Thyroid gland (tissue), 4 donors: Measurements from ENCODE around the gene ZNF580. TPM values are rescaled to one million over a fixed set of nuclear protein-coding genes. Genes with fewer than 3 reads are reported as not detected.
A peak's percentile ranks its signal among the peaks of the same experiment; 100 is the strongest.

Source experiments
- DNase-seq, 2 donors: peaks; one replicate each; pipeline ENCODE4 v3.0.0-alpha.2; 2019
- H3K27ac ChIP-seq, 3 donors: fragments of 200-600 bp; sonication (generic); 1 replicate in 2 of 3; 2 replicates in 1 of 3; pipeline ENCODE4 v1.5.1; 2016 to 2019; ENCODE audit warnings: mild to moderate bottlenecking in 1 of 3, moderate library complexity in 1 of 3
- H3K27me3 ChIP-seq: fragments of 200-600 bp; sonication (generic); one replicate; pipeline ENCODE4 v1.5.1; 2019
- H3K36me3 ChIP-seq, 2 donors: fragments of 200-600 bp; sonication (generic); one replicate each; pipeline ENCODE4 v1.5.1; 2016 to 2019
- H3K4me1 ChIP-seq, 2 donors: fragments of 200-600 bp; sonication (generic); one replicate each; pipeline ENCODE4 v1.5.1; 2017 to 2019
- H3K4me3 ChIP-seq, 3 donors: fragments of 200-600 bp; sonication (generic); replicated peaks in 1 of 3; 1 replicate in 2 of 3; 2 replicates in 1 of 3; pipeline ENCODE4 v1.5.1; 2016; ENCODE audit warnings: mild to moderate bottlenecking in 1 of 3
- H3K9me3 ChIP-seq: fragments of 200-600 bp; sonication (generic); one replicate; pipeline ENCODE4 v1.5.1; 2017
- POLR2A ChIP-seq, 2 donors: fragments of 450-650 bp; IDR thresholded peaks; one replicate each; pipeline ENCODE4 v1.6.1; 2017; ENCODE audit warnings: antibody characterized with exemption in 2 of 2, mild to moderate bottlenecking in 2 of 2, moderate library complexity in 1 of 2
- WGBS, 2 donors: methylation state at CpG; one replicate each; pipeline ENCODE4 v1.1.5; 2017; 5-methylcytosine and 5-hydroxymethylcytosine counted together
- intact Hi-C: fragments of 100-400 bp; cut with DNase I; formaldehyde crosslinking; loops from one replicate; pipeline ENCODE4 v1.15.1; 2023
- total RNA-seq, 4 donors: library from RNA; depleted of rRNA; stranded (reverse); fragments of >200 nt; gene quantifications; one replicate each; pipeline ENCODE4 v1.2.3, GENCODE V29; 2016
- TF ChIP-seq, protein P1 (sequence below), 6 experiments: fragments of 200-600 bp in 3 of 6; fragments of 450-650 bp in 3 of 6; sonication (generic) in 3 of 6; IDR thresholded peaks; one replicate each; pipeline ENCODE4 v1.5.1; 2016 to 2019; ENCODE audit warnings: antibody characterized with exemption in 6 of 6, mild to moderate bottlenecking in 2 of 6, inconsistent platforms in 1 of 6, moderate library complexity in 1 of 6

ZNF580 gene
- total RNA-seq, 4 donors from 2014 or later = 29.9 to 61.1 (median 44.8) TPM

- WGBS, 2 donors = 0 to 1% methylated on average over 36 to 42 of the region's 52 CpGs
- TF ChIP-seq, protein P1, sequence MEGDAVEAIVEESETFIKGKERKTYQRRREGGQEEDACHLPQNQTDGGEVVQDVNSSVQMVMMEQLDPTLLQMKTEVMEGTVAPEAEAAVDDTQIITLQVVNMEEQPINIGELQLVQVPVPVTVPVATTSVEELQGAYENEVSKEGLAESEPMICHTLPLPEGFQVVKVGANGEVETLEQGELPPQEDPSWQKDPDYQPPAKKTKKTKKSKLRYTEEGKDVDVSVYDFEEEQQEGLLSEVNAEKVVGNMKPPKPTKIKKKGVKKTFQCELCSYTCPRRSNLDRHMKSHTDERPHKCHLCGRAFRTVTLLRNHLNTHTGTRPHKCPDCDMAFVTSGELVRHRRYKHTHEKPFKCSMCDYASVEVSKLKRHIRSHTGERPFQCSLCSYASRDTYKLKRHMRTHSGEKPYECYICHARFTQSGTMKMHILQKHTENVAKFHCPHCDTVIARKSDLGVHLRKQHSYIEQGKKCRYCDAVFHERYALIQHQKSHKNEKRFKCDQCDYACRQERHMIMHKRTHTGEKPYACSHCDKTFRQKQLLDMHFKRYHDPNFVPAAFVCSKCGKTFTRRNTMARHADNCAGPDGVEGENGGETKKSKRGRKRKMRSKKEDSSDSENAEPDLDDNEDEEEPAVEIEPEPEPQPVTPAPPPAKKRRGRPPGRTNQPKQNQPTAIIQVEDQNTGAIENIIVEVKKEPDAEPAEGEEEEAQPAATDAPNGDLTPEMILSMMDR (IDR thresholded peaks at IDR 0.05) = no peak
- TF ChIP-seq POLR2A (IDR thresholded peaks at IDR 0.05) = no peak
- intact Hi-C loops = loop anchor here (10.0 kb wide), 1 partner anchor 270 kb away; the partner anchor contains the start of genes RPL28 and TMEM238
- peak overlapping the region; percentile 94 to 99 (median 96) for H3K27ac ChIP-seq
- no peaks in the 10 kb centered on the region for H3K27me3 ChIP-seq
- peaks cover 0 to under 1% of the 10 kb centered on the region in 2 donors for H3K36me3 ChIP-seq
- H3K4me3 ChIP-seq = peak overlapping the region in 2 of 3 donors; percentile 27 to 76
- DNase-seq = peak; percentile 100
- peaks cover 37 to 42% of the 10 kb centered on the region in 2 donors for H3K4me1 ChIP-seq
- no peaks in the 10 kb centered on the region for H3K9me3 ChIP-seq
Measured at GRCh38 chr19:55654323-55654867, 13.6 kb downstream of the ZNF580 start.

DNA sequence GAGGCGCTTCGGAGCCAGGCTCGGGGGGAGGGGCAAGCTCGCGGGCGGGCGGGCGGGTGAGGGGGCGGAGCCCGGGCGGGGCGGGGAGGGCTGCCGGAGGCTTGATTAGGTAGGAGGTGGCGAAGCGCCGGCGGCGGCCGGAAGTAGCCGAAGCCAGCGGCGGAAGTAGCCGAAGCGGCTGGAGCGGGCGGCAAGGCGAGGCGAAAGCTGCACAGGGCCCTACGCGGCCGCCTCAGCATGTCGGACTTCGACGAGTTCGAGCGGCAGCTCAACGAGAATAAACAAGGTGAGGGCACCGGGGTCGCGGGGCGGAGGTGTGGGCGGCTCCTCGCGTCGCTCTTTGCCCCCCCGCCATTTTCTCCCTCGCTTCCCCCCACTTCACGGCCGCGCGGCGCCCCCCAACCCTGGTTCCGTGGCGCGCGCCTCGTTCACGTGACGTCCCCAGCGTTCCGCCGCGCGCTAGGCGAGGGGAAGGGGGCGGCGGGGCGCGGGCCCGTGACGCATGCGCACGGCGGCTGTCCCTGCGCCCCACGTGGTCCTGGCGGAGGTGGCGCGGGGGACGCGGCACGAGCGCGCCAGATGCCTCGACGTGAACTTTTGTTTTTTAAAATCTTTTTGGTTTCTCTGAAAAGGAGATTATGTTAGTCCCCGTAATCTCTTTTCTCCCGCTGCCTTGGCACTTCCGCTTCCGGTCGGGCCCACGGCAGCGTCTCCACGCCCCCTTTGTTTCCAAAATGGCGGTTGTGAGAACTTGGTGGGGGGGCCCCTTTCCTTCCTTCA is 14.3 kb downstream of the ZNF580 start, which contains the start of gene U2AF2:
Gene U2AF2 (plus strand): TSS at position 168 of the 780 bp plus-strand sequence. CDS start 70 bp downstream, at position 238.
- 0% methylated on average over 16 to 52 of the region's 95 CpGs for WGBS, 2 donors
- peaks cover 5 to 7% of the 10 kb centered on the region in 2 donors for H3K36me3 ChIP-seq
- TF ChIP-seq, protein P1 (IDR thresholded peaks at IDR 0.05) = peak in 2 of 6 experiments; percentile 4 to 15
- peak; percentile 14 to 71 for TF ChIP-seq POLR2A (IDR thresholded peaks at IDR 0.05)
- peak within 1 kb of the TSS; percentile 76 to 92 (median 91) for H3K4me3 ChIP-seq
- no peaks in the 10 kb centered on the region for H3K27me3 ChIP-seq
- intact Hi-C loops = loop anchor here (10.0 kb wide), 1 partner anchor 270 kb away; the partner anchor contains the start of genes RPL28 and TMEM238
- peak; percentile 94 to 95 for DNase-seq
- H3K4me1 ChIP-seq = peaks cover 37 to 46% of the 10 kb centered on the region in 2 donors
- no peaks in the 10 kb centered on the region for H3K9me3 ChIP-seq
- peak within 1 kb of the TSS; percentile 94 to 99 (median 96) for H3K27ac ChIP-seq

DNA sequence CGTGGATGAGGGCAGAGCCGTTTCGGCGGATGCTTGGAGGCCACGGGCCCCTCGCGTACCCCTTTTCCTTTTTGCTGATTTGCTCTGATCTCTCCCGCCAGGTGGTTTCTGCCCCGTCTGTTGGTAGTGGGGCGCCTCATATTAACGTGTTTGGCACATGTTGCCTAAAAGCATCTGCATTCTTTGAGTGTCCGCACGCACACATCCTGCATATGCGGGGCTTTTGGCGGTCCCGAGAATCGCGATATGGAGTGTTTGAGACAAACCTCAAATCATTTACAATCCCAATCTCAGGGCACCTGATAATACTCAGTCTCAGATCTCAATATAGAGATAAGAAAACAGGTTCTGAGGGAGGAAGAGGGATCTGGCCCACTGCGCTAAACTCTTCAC is 14.8 kb downstream of the ZNF580 start:
- peaks cover 10 to 13% of the 10 kb centered on the region in 2 donors for H3K36me3 ChIP-seq
- peaks cover 37 to 46% of the 10 kb centered on the region in 2 donors for H3K4me1 ChIP-seq

GRCh38 chr19:55656552-55656951 is 15.8 kb downstream of the ZNF580 start:
- TF ChIP-seq, protein P1 (IDR thresholded peaks at IDR 0.05) = no peak
- no peak for TF ChIP-seq POLR2A (IDR thresholded peaks at IDR 0.05)
- Histone ChIP-seq H3K36me3 (peaks cover 19 to 22% of the 10 kb centered on the region in 2 donors), H3K9me3 (no peaks in the 10 kb centered on the region), H3K4me1 (peaks cover 37 to 46% of the 10 kb centered on the region in 2 donors), H3K27ac (no peak overlapping the region), H3K27me3 (no peaks in the 10 kb centered on the region), H3K4me3 (peak overlapping the region in 1 of 3 donors; percentile 76)
- 55% methylated on average over 7 of the region's 7 CpGs for WGBS, 2 donors
- intact Hi-C loops = loop anchor here (10.0 kb wide), 1 partner anchor 272 kb away; the partner anchor contains the start of genes RPL28 and TMEM238
- DNase-seq = no peak

More for the DNA sequence above, 14.8 kb downstream of the ZNF580 start:
- DNase-seq = no peak
- intact Hi-C loops = loop anchor here (10.0 kb wide), 1 partner anchor 271 kb away; the partner anchor contains the start of genes RPL28 and TMEM238
- Histone ChIP-seq H3K4me3 (peak overlapping the region; percentile 76 to 92 (median 91)), H3K27me3 (no peaks in the 10 kb centered on the region), H3K9me3 (no peaks in the 10 kb centered on the region), H3K27ac (peak overlapping the region in 2 of 3 donors; percentile 94 to 99)
- TF ChIP-seq, protein P1 (IDR thresholded peaks at IDR 0.05) = no peak
- no peak for TF ChIP-seq POLR2A (IDR thresholded peaks at IDR 0.05)
- 1 to 2% methylated on average over 19 of the region's 19 CpGs for WGBS, 2 donors
